NCI-H226 (cell line): ENCODE results near the gene MRFAP1L1.
"Not testable (repeated sequence)": the region's sequence is repeated elsewhere in the genome, so short reads cannot be mapped to it uniquely, and the experiment has no call there.

Experiments
- DNase-seq: peaks from one replicate; pipeline ENCODE4 v3.0.0-alpha.2; 2015

MRFAP1L1 gene

DNA sequence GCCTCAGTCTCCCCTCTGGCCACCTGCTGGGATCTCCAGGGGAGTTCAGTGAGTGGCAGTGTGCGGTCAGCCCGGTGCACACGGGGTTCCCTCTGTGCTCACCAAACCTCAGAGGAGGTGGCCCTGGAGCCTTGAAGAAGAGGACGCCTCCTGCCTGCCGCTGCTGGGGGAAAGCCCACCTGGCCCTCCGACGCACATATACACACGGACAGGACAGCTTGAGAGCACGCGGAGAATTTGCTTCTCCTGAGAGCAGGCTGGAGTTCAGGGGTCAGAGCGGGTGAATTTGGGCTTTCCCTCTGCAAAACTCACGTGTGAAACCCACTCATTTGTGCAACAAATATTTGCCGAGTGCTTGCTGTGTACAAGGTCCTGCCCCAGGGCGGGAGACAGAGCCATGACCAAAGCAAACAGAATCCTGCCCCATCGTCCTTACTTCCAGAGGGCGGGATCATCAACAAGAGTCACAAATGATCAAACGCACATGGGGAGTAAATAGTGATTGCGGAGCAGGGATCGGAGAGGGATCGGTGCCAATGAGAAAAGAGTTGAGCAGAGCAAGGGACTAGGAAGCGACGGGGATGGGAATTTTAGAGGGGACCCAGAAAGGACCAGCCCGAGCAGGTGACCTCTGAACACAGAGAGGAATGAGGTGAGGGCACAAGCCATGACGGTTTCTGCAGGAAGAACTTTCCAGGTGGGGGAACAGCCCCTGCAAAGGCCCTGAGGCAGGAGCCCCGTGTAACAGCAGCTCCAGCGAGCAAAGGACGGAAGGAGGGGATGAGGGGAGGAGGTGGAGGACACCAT is 23.9 kb upstream of the MRFAP1L1 start:
- DNase-seq: no peak

- peak; percentile 66 for DNase-seq
Observed at GRCh38 chr4:6732441-6733357, 23.0 kb upstream of the MRFAP1L1 start.

GRCh38 chr4:6731780-6732179 is 22.1 kb upstream of the MRFAP1L1 start:
- DNase-seq: no peak

- no peak for DNase-seq
Observed at GRCh38 chr4:6731318-6731675, 21.6 kb upstream of the MRFAP1L1 start.

DNA sequence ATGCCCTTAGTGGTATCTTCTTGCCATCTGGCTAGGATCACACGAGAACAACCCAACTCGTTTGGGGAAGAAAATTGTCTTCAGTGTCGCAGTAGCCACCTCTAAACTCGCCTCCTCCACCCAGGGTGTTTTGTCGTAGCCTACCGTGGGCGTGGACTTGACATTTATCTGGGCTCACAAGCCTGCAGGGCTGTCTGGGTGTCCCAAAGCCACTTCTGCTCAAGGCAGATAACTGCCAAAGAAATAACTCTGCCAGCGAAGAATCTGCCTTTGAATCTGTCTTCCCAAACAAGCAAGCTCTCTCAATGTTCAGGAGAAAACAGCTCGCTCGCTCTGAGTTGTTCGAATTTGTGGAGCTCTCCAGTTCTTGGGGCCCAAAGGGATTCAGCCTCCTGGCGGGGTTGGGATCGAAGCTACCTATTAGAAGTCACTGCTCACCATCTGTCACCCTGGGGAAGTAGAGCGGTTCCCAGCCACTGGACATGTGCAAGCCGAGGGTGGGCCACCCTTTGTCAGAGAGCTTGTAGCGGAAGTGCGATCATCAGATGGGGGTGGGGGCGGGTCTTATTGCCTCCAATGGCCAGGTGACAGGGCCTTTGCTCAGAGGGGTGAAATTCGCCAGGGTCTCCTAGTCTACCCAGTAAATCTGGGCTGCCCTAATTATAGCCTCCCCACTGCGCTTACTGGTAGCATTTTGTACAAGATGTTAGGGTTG is 21.1 kb upstream of the MRFAP1L1 start:
- no peak for DNase-seq

- DNase-seq: no peak
Observed at GRCh38 chr4:6728320-6729029, 18.8 kb upstream of the MRFAP1L1 start.

- DNase-seq: no peak
Observed at GRCh38 chr4:6727943-6728250, 18.2 kb upstream of the MRFAP1L1 start.

- no peak for DNase-seq
Observed at GRCh38 chr4:6727081-6727942, 17.6 kb upstream of the MRFAP1L1 start.

DNA sequence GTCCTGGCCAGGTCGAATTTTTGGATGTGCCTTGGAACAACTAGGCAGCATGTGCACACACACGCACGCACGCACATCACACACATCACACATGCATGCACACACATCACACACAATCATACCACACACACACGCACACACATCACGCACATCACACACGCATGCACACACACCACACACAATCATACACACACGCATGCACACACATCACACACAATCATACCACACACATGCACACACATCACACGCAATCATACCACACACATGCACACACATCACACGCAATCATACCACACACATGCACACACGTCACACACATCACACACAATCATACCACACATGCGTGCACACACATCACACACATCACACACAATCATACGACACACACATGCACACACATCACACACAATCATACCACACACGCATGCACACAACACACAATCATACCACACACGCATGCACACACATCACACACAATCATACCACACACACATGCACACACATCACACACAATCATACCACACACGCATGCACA is 15.8 kb upstream of the MRFAP1L1 start:
- not testable (repeated sequence) for DNase-seq

- DNase-seq: no peak
Observed at GRCh38 chr4:6724421-6725111, 14.9 kb upstream of the MRFAP1L1 start.

DNA sequence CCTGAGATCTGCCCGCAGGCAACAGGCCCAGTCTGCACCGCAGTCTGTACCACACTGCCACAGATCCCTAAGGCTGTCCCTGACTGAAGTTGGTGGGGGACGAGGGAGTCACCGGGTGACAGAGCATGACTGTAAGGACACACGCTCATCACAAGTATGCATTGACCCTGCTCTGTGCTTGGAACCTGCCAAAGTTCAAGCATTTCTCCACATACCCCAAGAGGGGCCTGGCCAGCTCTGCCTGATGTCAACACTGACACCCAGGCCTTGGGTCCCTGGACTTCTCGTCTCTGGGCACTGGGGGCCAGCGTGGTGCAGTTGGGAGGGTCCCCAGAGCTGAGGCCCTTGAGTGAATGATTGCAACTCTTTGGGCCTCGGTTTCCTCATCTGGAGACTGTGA is 14.2 kb upstream of the MRFAP1L1 start:
- DNase-seq: no peak

DNA sequence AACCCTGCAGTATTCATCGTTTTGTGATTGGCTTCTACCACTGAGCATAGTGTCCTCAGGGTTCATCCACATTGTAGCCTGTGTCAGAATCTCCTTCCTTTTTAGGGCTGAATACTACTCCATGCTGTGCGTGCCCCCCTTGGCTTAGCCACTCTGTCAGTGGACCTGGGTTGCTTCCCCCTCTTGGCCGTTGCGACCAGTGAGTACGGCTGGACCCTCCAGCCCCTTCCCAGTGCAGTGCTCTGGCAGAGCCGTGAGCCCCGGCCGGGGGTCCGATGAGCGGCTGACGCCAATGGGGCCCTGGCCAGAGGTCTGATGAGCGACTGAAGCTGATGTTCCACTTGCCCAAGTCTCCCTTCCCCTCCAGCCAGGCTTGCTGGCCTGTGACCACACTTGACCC is 13.2 kb upstream of the MRFAP1L1 start:
- no peak for DNase-seq

DNA sequence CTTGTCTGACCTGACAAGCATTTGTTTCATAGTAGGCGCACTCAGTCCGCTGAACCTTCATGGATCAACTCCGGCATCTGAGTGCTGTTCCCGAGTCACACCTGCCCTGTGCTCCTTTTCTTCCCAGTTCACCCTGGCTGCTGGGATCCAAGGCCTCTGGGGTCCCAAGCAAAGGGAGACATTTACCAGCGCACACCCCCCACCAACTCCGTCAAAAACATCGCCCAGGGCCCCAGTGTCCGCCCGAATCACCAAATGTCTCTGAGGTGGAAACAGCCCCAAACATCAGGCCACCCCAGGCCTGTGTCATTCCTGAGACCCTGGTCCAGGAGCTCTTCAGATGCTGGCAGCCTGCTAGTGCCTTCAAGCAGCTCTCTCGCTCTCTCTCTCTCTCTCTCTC is 11.5 kb upstream of the MRFAP1L1 start:
- DNase-seq: no peak

GRCh38 chr4:6720202-6720699 is 10.6 kb upstream of the MRFAP1L1 start:
- DNase-seq: peak; percentile 22

- DNase-seq: no peak
Observed at GRCh38 chr4:6719611-6720179, 10.0 kb upstream of the MRFAP1L1 start.

DNA sequence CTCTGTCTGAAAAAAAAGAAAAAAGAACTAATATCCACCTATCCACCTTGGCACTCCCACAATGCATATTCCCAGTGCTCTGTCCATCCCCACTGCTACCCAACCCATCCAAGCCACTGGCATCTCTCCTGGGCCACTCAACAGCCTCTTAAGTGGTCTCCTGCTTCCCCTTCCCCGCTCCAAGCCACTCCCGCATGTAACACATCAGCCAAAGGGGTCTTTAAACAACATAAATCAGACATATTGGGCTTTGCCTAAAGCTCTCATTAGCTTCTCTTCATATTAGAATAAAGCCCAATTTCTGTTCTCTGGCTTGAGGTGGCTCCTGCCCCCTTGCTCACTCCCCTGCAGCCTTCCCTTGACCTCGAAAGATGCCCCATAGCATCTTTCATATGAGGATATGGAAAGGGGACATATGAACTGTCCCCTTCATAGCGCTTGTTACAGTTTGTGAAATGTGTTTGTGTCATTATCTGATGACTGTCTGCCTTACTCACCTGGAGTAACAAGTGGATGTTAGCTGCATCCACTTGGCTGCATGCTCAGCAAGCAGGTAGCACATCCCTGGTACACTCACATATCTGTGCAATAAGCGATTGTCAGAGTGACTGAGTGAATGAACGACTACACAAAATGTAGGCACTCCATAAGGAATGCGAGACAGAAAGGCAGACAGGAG is 9.4 kb upstream of the MRFAP1L1 start:
- no peak for DNase-seq

DNA sequence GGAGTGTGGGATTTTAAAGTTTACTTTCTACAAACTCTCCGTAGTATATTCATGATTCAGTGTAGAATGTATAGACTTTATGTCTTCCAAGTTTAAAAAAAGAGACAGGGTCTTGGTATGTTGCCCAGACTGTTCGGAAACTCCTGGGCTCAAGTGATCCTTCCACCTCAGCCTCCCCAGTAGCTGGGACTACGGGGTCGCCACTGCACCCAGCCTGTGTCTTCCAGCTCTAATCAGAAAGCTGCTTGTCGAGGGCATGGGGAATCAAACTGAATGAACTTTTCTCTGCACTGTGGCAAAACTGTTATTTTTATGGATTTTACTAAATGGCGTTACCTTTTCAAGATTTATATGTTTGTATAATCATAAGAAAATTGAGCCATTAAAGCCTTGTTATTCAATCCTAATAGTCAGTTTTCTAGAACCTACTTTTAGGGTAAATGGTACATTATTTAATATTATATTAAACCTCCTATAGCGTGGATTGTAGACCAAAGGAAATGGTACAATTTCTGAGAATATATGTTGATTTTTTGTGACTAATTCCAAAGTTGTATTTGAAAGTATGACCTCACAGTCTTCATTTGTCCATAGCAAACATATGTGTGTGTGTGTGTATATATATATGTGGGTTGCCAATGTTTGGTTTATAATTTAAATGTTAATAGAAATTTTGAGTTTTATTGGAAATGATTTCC is 7.4 kb upstream of the MRFAP1L1 start:
- no peak for DNase-seq

DNA sequence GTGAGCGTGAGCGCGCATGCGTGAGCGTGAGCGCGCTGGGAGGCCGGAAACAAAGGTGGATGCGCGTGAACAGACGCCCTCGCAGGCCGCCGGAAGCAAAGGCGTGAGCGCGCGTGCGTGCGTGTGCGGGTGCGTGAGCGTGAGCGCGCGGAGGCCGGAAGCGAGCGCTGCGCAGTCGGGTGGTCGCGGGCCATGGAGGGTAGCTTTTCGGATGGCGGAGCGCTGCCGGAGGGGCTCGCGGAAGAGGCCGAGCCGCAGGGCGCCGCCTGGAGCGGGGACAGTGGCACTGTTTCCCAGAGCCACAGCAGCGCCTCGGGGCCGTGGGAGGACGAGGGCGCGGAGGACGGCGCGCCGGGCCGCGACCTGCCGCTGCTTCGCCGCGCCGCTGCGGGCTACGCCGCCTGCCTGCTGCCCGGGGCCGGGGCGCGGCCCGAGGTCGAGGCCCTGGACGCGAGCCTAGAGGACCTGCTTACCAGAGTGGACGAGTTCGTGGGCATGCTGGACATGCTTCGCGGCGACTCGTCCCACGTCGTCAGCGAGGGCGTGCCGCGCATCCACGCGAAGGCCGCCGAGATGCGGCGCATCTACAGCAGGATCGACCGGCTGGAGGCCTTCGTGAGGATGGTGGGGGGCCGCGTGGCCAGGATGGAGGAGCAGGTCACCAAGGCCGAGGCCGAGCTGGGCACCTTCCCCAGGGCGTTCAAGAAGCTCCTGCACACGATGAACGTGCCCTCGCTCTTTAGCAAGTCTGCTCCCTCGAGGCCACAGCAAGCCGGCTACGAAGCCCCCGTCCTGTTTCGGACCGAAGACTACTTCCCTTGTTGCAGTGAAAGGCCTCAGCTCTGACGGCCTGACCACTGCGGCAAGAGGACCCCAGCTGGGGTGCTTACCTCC is 6.6 kb upstream of the MRFAP1L1 start, which contains the start of gene BLOC1S4:
TSS of gene BLOC1S4 (plus strand) at position 157 of the 894 bp plus-strand sequence. CDS start at position 193, 36 bp downstream.
- peak; percentile 82 for DNase-seq
